Tracheal epithelial cell (primary cell): Measurements from ENCODE around the gene LRRC3. TPM values are rescaled to one million over a fixed set of nuclear protein-coding genes. Genes with fewer than 3 reads are reported as not detected.

Source experiments
- total RNA-seq: library from RNA; depleted of rRNA; stranded (reverse); fragments of >200 nt; gene quantifications from 2 replicates; pipeline ENCODE4 v1.2.1, GENCODE V29; 2014

The LRRC3 gene
- total RNA-seq: 0.43 and 0.72 TPM in 2 replicates

DNA sequence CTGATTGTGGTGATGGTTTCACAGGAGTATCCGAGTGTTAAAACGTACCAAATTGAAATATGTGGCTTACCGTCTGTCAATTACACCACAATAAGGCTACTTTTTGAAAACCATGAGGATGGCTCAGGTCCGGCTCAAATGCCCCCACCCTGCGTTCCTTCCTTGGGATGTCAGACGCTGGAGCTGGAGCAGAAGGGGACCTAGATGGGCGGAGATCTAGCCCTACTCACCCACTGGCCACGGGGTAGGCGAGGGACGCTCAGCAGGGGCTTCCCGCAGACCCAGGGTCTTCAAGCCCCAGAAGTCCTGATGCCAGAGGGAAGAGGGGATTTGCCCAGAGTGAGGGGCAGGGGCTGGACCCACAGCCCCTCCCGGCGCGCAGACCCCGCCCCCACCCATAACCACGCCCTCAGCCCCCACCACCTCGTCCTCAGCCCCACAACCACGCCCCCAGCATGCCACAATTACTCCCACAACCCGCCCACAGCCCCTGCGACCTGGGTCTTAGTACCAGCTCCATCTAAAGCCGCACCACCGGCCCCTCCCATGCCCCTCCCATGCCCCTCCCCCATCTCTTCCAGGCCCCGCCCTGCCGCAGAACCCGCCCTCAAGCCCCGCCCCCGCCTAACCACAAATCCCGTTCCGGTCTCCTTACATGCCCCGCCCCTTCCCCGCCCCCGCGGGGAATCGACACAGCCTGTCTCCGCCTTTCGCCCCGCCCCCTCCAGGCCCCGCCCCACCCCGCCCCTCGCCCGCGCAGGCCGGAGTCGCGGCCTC is at the start of gene LRRC3:
TSS of gene LRRC3 (plus strand) at position 764 of the 777 bp plus-strand sequence. CDS start 1,135 bp downstream, outside the sequence.

Other genes starting within 250 kb of the LRRC3 start
- gene ICOSLG, start 214.6 kb upstream of the LRRC3 start, total RNA-seq: 0.85 and 1.2 TPM in 2 replicates
- gene DNMT3L, start 193.6 kb upstream of the LRRC3 start, total RNA-seq: not detected in 2 replicates
- gene AIRE, start 169.6 kb upstream of the LRRC3 start, total RNA-seq: not detected in 2 replicates
- 113 and 239 TPM in 2 replicates for gene PFKL, start 155.5 kb upstream of the LRRC3 start, total RNA-seq
- gene CFAP410, start 116.1 kb upstream of the LRRC3 start, total RNA-seq: 5.1 and 7.9 TPM in 2 replicates
- gene TRPM2, start 101.9 kb upstream of the LRRC3 start, total RNA-seq: under 0.01 and 0.24 TPM in 2 replicates
- not detected in 2 replicates for gene KRTAP10-1, start 84.7 kb downstream of the LRRC3 start, total RNA-seq
- not detected in 2 replicates for gene KRTAP10-2, start 96.0 kb downstream of the LRRC3 start, total RNA-seq
- not detected in 2 replicates for gene KRTAP10-3, start 103.3 kb downstream of the LRRC3 start, total RNA-seq
- gene KRTAP10-4, start 118.2 kb downstream of the LRRC3 start, total RNA-seq: not detected in 2 replicates
- gene KRTAP10-5, start 125.1 kb downstream of the LRRC3 start, total RNA-seq: not detected in 2 replicates
- not detected in 2 replicates for gene KRTAP10-6, start 137.0 kb downstream of the LRRC3 start, total RNA-seq
- gene KRTAP10-7, start 145.1 kb downstream of the LRRC3 start, total RNA-seq: not detected in 2 replicates
- gene KRTAP10-8, start 156.6 kb downstream of the LRRC3 start, total RNA-seq: not detected in 2 replicates
- not detected in 2 replicates for gene KRTAP10-9, start 171.6 kb downstream of the LRRC3 start, total RNA-seq
- gene KRTAP10-10, start 181.8 kb downstream of the LRRC3 start, total RNA-seq: not detected in 2 replicates
- not detected in 2 replicates for gene KRTAP10-11, start 190.9 kb downstream of the LRRC3 start, total RNA-seq
- not detected in 2 replicates for gene KRTAP12-4, start 199.1 kb downstream of the LRRC3 start, total RNA-seq
- not detected in 2 replicates for gene KRTAP12-3, start 202.4 kb downstream of the LRRC3 start, total RNA-seq
- gene KRTAP12-2, start 211.4 kb downstream of the LRRC3 start, total RNA-seq: not detected in 2 replicates
- not detected in 2 replicates for gene KRTAP12-1, start 226.7 kb downstream of the LRRC3 start, total RNA-seq
- gene KRTAP10-12, start 241.7 kb downstream of the LRRC3 start, total RNA-seq: not detected in 2 replicates